HUES48 (cell line): ENCODE data around the gene SUPT6H.
A peak's percentile ranks its signal among the peaks of the same experiment; 100 is the strongest.

Source experiments
- H3K27ac ChIP-seq: one replicate; pipeline ENCODE4 v1.7.0; 2013; ENCODE audit warnings: low read depth, low read length, inconsistent platforms
- H3K27me3 ChIP-seq: 2 replicates; pipeline ENCODE4 v1.6.1; 2013; ENCODE audit warnings: mild to moderate bottlenecking, low read length; ENCODE audit not compliant: control insufficient read depth, insufficient read depth
- H3K36me3 ChIP-seq: 2 replicates; pipeline ENCODE4 v1.6.1; 2013; ENCODE audit warnings: low read length; ENCODE audit not compliant: control insufficient read depth, insufficient read depth
- H3K4me1 ChIP-seq: 2 replicates; pipeline ENCODE4 v1.6.1; 2013; ENCODE audit warnings: mild to moderate bottlenecking, low read length; ENCODE audit not compliant: control insufficient read depth, insufficient read depth
- H3K4me3 ChIP-seq: 2 replicates; pipeline ENCODE4 v1.5.1; 2013; ENCODE audit warnings: mild to moderate bottlenecking, low read depth, low read length
- H3K9ac ChIP-seq: 2 replicates; pipeline ENCODE4 v1.6.1; 2013; ENCODE audit warnings: mild to moderate bottlenecking, low read depth, low read length, moderate library complexity
- H3K9me3 ChIP-seq: 2 replicates; pipeline ENCODE4 v1.6.1; 2013; ENCODE audit warnings: low read length; ENCODE audit not compliant: control insufficient read depth, insufficient read depth

The SUPT6H gene

GRCh38 chr17:28624148-28624547, 37.9 kb upstream of the SUPT6H start:
- H3K36me3 ChIP-seq = peaks cover 94% of the 10 kb centered on the region
- no peak overlapping the region for H3K27ac ChIP-seq

DNA sequence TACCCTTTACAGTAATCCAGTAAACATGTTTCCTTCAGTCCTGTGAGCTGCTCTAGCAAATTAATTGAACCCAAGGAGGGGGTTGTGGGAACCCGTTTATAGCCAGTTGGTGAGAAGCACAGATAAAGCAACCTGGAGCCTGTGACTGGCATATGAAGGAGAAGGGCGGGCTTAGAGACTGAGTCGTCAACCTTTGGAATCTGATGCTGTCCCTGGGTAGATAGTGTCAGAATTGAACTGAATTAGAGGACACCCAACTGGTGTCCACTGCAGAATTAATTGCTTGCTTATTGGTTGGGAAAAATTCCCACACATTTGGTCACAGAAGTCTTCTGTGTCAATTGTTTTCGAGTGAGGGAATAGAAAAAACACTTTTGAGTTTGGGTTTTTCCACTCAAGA, 35.2 kb upstream of the SUPT6H start:
- Histone ChIP-seq H3K9ac (no peak overlapping the region), H3K4me1 (no peaks in the 10 kb centered on the region), H3K27ac (no peak overlapping the region), H3K9me3 (no peaks in the 10 kb centered on the region), H3K36me3 (peaks cover 89% of the 10 kb centered on the region), H3K27me3 (no peaks in the 10 kb centered on the region), H3K4me3 (no peak overlapping the region)

More at GRCh38 chr17:28624148-28624547, 37.9 kb upstream of the SUPT6H start:
- H3K4me1 ChIP-seq = no peaks in the 10 kb centered on the region
- H3K4me3 ChIP-seq = no peak overlapping the region
- no peaks in the 10 kb centered on the region for H3K9me3 ChIP-seq
- no peaks in the 10 kb centered on the region for H3K27me3 ChIP-seq
- H3K9ac ChIP-seq = no peak overlapping the region

DNA sequence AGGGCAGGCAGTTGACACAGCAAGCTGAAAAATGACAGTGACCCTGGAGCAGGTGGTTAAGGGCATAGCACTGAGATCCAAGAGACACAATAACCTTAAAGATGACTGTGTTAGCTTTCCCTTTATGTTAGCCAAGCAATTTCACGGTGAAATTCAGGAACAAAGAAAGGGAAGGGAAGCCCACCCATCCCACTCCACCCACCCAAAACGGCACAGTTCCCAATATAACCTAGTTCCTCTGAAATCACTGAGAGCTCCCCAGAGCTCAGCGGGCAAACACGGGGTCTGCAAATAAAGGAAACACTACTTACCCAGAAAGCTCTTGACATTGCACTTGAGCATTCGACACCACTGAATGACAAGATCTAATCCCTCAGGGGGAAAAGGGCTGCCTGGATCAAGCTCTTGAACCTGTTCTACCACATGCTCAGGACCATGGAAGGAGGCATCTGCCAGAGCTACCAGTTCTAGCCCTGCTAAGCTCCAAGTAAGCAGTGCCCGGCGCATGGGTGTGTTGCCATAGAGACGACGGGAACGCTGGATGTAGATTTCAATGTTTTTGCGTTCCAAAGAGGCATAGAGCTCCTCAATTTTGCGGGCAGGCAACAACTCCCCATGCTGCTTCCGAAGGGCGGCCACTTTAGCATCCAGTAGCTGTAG, 27.7 kb upstream of the SUPT6H start:
- peaks cover 97% of the 10 kb centered on the region for H3K36me3 ChIP-seq
- H3K4me1 ChIP-seq = no peaks in the 10 kb centered on the region
- H3K27me3 ChIP-seq = no peaks in the 10 kb centered on the region
- no peak overlapping the region for H3K9ac ChIP-seq
- no peaks in the 10 kb centered on the region for H3K9me3 ChIP-seq
- no peak overlapping the region for H3K27ac ChIP-seq
- no peak overlapping the region for H3K4me3 ChIP-seq

- no peak overlapping the region for H3K27ac ChIP-seq
- H3K9ac ChIP-seq = no peak overlapping the region
- no peaks in the 10 kb centered on the region for H3K27me3 ChIP-seq
- peaks cover 99% of the 10 kb centered on the region for H3K36me3 ChIP-seq
- H3K4me1 ChIP-seq = no peaks in the 10 kb centered on the region
- no peak overlapping the region for H3K4me3 ChIP-seq
- no peaks in the 10 kb centered on the region for H3K9me3 ChIP-seq
Observed at GRCh38 chr17:28635506-28635905, 26.5 kb upstream of the SUPT6H start.

GRCh38 chr17:28641579-28641978, 20.4 kb upstream of the SUPT6H start:
- Histone ChIP-seq H3K27ac (no peak overlapping the region), H3K4me1 (peaks cover 5% of the 10 kb centered on the region; the same call in 1 of the 2 replicates), H3K36me3 (peaks cover 69% of the 10 kb centered on the region)

DNA sequence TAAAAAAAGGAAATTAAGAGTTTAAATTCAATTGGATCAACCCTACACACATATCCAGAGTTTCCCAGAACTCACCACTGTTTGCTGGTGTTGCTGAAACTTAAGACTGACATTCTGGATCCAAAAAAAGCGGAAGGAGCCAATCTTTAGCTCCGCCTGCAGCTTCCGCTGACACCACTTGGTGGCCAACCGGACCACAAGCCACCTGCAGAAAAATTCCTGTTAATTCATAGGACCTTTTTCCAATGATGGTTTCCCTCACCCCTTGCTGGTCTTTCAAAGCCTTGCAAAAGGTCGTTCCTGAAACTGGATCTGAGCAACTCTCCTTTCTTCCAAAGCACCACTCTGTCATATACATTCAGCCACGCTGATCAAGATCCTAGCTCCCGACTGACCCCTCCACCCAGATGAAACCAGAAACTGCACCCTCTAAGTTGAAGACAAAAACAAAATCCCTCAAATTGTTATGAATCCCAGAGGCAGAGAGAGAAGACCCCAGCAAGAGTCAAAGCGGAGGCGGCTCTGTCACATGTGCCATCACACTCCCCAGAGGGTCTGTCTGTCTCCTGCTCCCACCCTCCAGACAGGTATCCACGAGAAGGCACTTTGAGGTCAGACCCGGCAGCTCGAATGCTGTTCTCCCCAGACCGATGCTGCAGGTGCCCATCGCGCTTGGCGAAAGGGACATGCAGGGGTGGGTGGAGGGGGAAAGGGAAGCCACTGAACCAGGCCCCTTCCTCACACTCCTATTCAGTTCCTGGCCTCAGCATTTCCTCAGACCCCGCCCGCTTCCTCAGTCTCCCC, 17.8 kb upstream of the SUPT6H start:
- peak overlapping the region; percentile 98 for H3K4me3 ChIP-seq
- peaks cover 55% of the 10 kb centered on the region for H3K36me3 ChIP-seq

More at GRCh38 chr17:28641579-28641978, 20.4 kb upstream of the SUPT6H start:
- Histone ChIP-seq H3K27me3 (no peaks in the 10 kb centered on the region), H3K9me3 (no peaks in the 10 kb centered on the region), H3K9ac (no peak overlapping the region), H3K4me3 (no peak overlapping the region)

DNA sequence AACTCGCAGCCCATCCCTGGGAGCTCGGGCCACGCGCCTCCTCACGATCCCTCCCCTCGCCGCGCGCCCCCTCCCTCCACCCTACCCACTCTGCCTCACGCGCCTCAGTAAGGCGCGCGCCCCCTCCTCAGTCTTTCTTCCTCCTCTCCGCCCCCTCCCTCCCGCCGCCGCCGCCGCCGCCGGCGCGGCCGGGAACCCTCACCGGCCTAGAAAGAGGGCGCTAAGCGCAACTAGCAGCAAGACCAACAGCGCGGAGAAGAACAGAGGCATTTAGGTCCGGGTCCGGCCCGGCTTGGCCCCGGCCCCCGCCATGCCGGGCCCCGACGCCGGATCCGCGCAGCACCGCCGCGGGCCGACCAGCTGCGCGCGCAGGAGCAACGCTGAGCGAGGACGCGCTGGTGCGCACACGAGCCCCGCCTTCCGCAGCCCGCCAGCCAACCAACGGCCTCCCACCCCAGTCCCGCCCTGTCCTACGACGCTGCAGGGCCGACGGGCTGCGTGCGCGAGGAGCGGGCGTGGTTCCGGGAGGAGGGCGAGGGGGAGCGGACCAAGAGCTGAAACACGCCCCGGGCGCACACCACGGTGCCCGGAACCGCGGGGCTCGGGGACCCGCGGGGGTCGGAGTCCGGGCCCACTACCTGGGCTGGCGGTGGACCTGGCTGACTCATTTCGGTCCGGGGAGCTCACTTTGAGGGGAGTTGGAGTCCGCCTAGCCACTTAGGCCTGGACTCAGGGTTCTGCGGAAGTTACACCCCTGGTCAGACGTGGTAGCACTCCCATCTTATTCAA, 17.0 kb upstream of the SUPT6H start, which contains the start of gene BLTP2:
BLTP2 (minus strand) TSS at position 372 of the 789 bp plus-strand sequence; CDS start at position 270, 102 bp downstream.
- Histone ChIP-seq H3K27ac (peak within 1 kb of the TSS; percentile 93), H3K27me3 (no peaks in the 10 kb centered on the region), H3K9ac (peak within 1 kb of the TSS; percentile 64), H3K4me1 (peaks cover 5% of the 10 kb centered on the region; the same call in 1 of the 2 replicates), H3K4me3 (peak within 1 kb of the TSS; percentile 98), H3K36me3 (peaks cover 48% of the 10 kb centered on the region), H3K9me3 (no peaks in the 10 kb centered on the region)

More for the DNA sequence above, 17.8 kb upstream of the SUPT6H start:
- peak overlapping the region; percentile 64 for H3K9ac ChIP-seq
- H3K27me3 ChIP-seq = no peaks in the 10 kb centered on the region
- no peaks in the 10 kb centered on the region for H3K9me3 ChIP-seq
- peaks cover 5% of the 10 kb centered on the region; the same call in 1 of the 2 replicates for H3K4me1 ChIP-seq
- peak overlapping the region; percentile 93 for H3K27ac ChIP-seq

DNA sequence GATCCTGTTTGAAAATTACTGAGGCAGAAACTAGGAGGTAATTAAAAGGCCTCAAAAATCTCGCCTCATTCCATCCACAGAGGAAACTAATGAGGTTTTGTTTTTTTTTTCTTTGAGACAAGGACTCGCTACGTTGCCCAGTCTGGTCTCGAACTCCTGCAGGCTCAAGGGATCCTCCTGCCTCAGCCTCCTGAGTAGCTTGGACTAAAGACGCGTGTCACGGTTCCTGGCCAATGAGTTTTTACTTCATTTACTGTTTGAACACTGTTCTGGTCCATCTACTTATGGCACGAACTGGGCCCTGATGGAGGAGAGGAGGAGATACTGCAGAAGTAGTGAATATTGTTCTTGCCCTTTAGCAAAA, 16.4 kb upstream of the SUPT6H start:
- peak overlapping the region; percentile 53 for H3K9ac ChIP-seq
- peak overlapping the region; percentile 93 for H3K27ac ChIP-seq
- H3K4me1 ChIP-seq = peaks cover 5% of the 10 kb centered on the region; the same call in 1 of the 2 replicates
- H3K27me3 ChIP-seq = no peaks in the 10 kb centered on the region
- H3K9me3 ChIP-seq = no peaks in the 10 kb centered on the region
- H3K4me3 ChIP-seq = peak overlapping the region; percentile 98
- H3K36me3 ChIP-seq = peaks cover 46% of the 10 kb centered on the region

- H3K27ac ChIP-seq = peak overlapping the region; percentile 63
- peaks cover 45% of the 10 kb centered on the region for H3K36me3 ChIP-seq
- no peaks in the 10 kb centered on the region for H3K27me3 ChIP-seq
- peaks cover 5% of the 10 kb centered on the region; the same call in 1 of the 2 replicates for H3K4me1 ChIP-seq
- no peak overlapping the region for H3K9ac ChIP-seq
- H3K9me3 ChIP-seq = no peaks in the 10 kb centered on the region
- no peak overlapping the region for H3K4me3 ChIP-seq
Observed at GRCh38 chr17:28646039-28646754, 15.8 kb upstream of the SUPT6H start.

GRCh38 chr17:28648698-28649097, 13.3 kb upstream of the SUPT6H start:
- Histone ChIP-seq H3K4me1 (peaks cover 3% of the 10 kb centered on the region; the same call in 1 of the 2 replicates), H3K9ac (no peak overlapping the region)

More at GRCh38 chr17:28648698-28649097, 13.3 kb upstream of the SUPT6H start:
- peaks cover 42% of the 10 kb centered on the region for H3K36me3 ChIP-seq
- H3K27ac ChIP-seq = no peak overlapping the region
- H3K27me3 ChIP-seq = no peaks in the 10 kb centered on the region
- H3K9me3 ChIP-seq = no peaks in the 10 kb centered on the region
- no peak overlapping the region for H3K4me3 ChIP-seq
